Measurements from ENCODE around the gene ZNF385C. TPM values are rescaled to one million over a fixed set of nuclear protein-coding genes. Genes with fewer than 3 reads are reported as not detected.
"Not testable (repeated sequence)": the region's sequence is repeated elsewhere in the genome, so short reads cannot be mapped to it uniquely, and the experiment has no call there.

The ZNF385C gene
- total and polyA plus RNA-seq, 2 of the 13 experiments (the other 11 are each of a cell fraction or from before 2014, with no cell fraction given), result 2.3 to 6.1 TPM

- TF ChIP-seq, protein P1, sequence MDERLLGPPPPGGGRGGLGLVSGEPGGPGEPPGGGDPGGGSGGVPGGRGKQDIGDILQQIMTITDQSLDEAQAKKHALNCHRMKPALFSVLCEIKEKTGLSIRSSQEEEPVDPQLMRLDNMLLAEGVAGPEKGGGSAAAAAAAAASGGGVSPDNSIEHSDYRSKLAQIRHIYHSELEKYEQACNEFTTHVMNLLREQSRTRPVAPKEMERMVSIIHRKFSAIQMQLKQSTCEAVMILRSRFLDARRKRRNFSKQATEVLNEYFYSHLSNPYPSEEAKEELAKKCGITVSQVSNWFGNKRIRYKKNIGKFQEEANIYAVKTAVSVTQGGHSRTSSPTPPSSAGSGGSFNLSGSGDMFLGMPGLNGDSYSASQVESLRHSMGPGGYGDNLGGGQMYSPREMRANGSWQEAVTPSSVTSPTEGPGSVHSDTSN (CRISPR knock-in tag; IDR thresholded peaks at IDR 0.05), result no peak
- TF ChIP-seq CAMTA2 (CRISPR knock-in tag; IDR thresholded peaks at IDR 0.05; ENCODE audit: borderline replicate concordance) (0 out of 2 replicates have a peak, but pooled peaks have one; percentile 16), ZNF10 (CRISPR knock-in tag; IDR thresholded peaks at IDR 0.05; ENCODE audit: borderline replicate concordance, low read depth) (no peak), NKX3-1 (CRISPR knock-in tag; IDR thresholded peaks at IDR 0.05) (no peak), CHD4 (IDR thresholded peaks at IDR 0.05; ENCODE audit: borderline replicate concordance, low read length) (0 out of 2 replicates have a peak, but pooled peaks have one; percentile 7)
Observed at GRCh38 chr17:42016411-42016831, 81.9 kb downstream of the ZNF385C start (continued).

GRCh38 chr17:42013740-42014139, 84.5 kb downstream of the ZNF385C start:
- intact Hi-C loops (cut with micrococcal nuclease; ENCODE audit: unreplicated experiment); H3K9ac ChIP-seq (ENCODE audit: insufficient read depth, low read depth, low read length); FAIRE-seq; H3K27me3 ChIP-seq (ENCODE audit: control insufficient read depth in 1 of 2, insufficient read depth in 2 of 2, low read length in 2 of 2); CTCF ChIA-PET (ENCODE audit: low intra/inter-chr PET ratio, low total read pairs); H2AFZ ChIP-seq (ENCODE audit: low read length); H3K4me3 ChIP-seq (replicated peaks in 1 of 3; ENCODE audit: insufficient read depth in 1 of 3, low read depth in 2 of 3, low read length in 3 of 3); DNase-seq (ENCODE audit: low spot score); in situ Hi-C loops (cut with HindIII; ENCODE audit: extremely low pct_ligation_motif_present, low pct_unique_long_range_greater_than_20kb); ATAC-seq; H3K9me3 ChIP-seq (ENCODE audit: low read length); H3K27ac ChIP-seq (ENCODE audit: extremely low read length, insufficient read depth, low read length); BruUV-seq (replicated peaks): not testable (repeated sequence)
- Histone ChIP-seq H3K36me3 (replicated peaks in 1 of 2; ENCODE audit: control insufficient read depth in 1 of 2, insufficient read depth in 2 of 2, low read length in 2 of 2) (peaks cover 4 to 29% of the 10 kb centered on the region in 2 experiments), H3K4me2 (ENCODE audit: low read depth, low read length) (peak overlapping the region; percentile 14; the same call in 1 of the 2 replicates), H3K4me1 (ENCODE audit: insufficient read depth, low read length) (peaks cover 81% of the 10 kb centered on the region), H3K79me2 (ENCODE audit: insufficient read depth, low read length) (peaks cover 91% of the 10 kb centered on the region), H4K20me1 (ENCODE audit: insufficient read depth, low read length) (peaks cover 18% of the 10 kb centered on the region)
- POLR2A ChIA-PET, result interaction anchor here (0.6 to 7.5 kb wide), 4 partner anchors 11 to 48 kb away, joined by 3 to 180 read pairs (median 5); partner anchors contain the start of gene CNP
- TF ChIP-seq ZBTB38 (CRISPR knock-in tag; IDR thresholded peaks at IDR 0.05), result peak; percentile 55; the same call in 1 of the 2 replicates
- WGBS (ENCODE audit: low lambda C conversion rate), result 95% methylated on average over 12 of the region's 12 CpGs

GRCh38 chr17:42012363-42012762, 85.9 kb downstream of the ZNF385C start:
- in situ Hi-C loops (cut with HindIII; ENCODE audit: extremely low pct_ligation_motif_present, low pct_unique_long_range_greater_than_20kb); intact Hi-C loops (cut with micrococcal nuclease; ENCODE audit: unreplicated experiment); BruUV-seq (replicated peaks): not testable (repeated sequence)

More at GRCh38 chr17:42012363-42012762, 85.9 kb downstream of the ZNF385C start:
- H3K27me3 ChIP-seq (ENCODE audit: control insufficient read depth in 1 of 2, insufficient read depth in 2 of 2, low read length in 2 of 2); H3K4me2 ChIP-seq (ENCODE audit: low read depth, low read length); H3K4me3 ChIP-seq (replicated peaks in 1 of 3; ENCODE audit: insufficient read depth in 1 of 3, low read depth in 2 of 3, low read length in 3 of 3); ATAC-seq; H3K27ac ChIP-seq (ENCODE audit: extremely low read length, insufficient read depth, low read length); DNase-seq (ENCODE audit: low spot score); H3K9me3 ChIP-seq (ENCODE audit: low read length); CTCF ChIA-PET (ENCODE audit: low intra/inter-chr PET ratio, low total read pairs); H2AFZ ChIP-seq (ENCODE audit: low read length); FAIRE-seq; H3K9ac ChIP-seq (ENCODE audit: insufficient read depth, low read depth, low read length): not testable (repeated sequence)
- POLR2A ChIA-PET, result interaction anchor here (1.6 kb wide), 1 partner anchor 104 kb away, joined by 3 read pairs; no protein-coding TSS in a partner anchor
- Histone ChIP-seq H3K4me1 (ENCODE audit: insufficient read depth, low read length) (peaks cover 74% of the 10 kb centered on the region), H3K79me2 (ENCODE audit: insufficient read depth, low read length) (peaks cover 93% of the 10 kb centered on the region), H3K36me3 (replicated peaks in 1 of 2; ENCODE audit: control insufficient read depth in 1 of 2, insufficient read depth in 2 of 2, low read length in 2 of 2) (peaks cover 4 to 31% of the 10 kb centered on the region in 2 experiments), H4K20me1 (ENCODE audit: insufficient read depth, low read length) (peaks cover 19% of the 10 kb centered on the region)
- WGBS (ENCODE audit: low lambda C conversion rate), result 90% methylated on average over 4 of the region's 4 CpGs
